NCI-H774 (cell line): ENCODE results near the gene MGLL.
"Not testable (repeated sequence)": the region's sequence is repeated elsewhere in the genome, so short reads cannot be mapped to it uniquely, and the experiment has no call there.

Experiments used
- DNase-seq: peaks from one replicate; lab custom pipeline; 2025; lab: John Stamatoyannopoulos, UW

MGLL gene

GRCh38 chr3:127688416-127689265, 133.7 kb downstream of the MGLL start:
- no peak for DNase-seq

DNA sequence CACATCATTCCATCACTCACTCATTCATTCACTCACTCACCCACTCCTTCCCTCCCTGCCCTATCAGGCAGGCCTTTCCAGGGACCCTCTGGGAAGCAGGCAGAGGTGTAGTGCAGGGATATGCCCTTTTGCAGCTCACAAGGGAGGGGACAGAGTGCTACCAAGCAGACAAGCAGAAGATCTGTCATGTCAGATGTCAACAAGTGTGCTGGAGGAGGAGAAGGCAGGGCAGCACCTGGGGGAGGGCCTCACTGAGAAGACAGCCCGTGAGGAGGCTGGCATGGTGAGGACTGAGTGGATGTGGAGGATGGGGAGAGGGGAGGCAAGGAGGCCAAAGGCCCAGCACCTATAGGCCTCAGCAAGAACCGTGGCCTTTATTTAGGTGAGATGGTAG, 134.3 kb downstream of the MGLL start:
- DNase-seq: no peak

DNA sequence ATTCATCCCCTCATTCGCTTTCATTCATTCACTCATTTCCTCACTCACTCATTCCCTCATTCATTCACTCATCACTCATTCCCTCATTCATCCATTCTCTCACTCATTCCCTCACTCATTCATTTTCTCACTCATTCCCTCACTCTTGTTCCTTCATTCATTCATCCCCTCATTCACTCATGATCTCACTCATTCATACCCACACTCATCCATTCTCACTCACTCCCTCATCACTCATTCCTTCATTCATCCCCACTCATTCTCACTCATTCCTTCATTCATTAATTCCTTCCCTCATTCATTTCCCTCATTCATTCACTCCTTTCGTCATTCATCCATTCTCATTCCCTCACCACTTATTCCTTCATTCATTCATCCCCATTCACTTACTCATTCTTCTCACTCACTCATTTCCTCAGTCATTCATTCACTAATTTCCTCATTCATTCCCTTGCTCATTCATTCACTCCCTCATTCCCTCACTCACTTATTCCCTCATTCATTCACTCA, 135.0 kb downstream of the MGLL start:
- no peak for DNase-seq

DNA sequence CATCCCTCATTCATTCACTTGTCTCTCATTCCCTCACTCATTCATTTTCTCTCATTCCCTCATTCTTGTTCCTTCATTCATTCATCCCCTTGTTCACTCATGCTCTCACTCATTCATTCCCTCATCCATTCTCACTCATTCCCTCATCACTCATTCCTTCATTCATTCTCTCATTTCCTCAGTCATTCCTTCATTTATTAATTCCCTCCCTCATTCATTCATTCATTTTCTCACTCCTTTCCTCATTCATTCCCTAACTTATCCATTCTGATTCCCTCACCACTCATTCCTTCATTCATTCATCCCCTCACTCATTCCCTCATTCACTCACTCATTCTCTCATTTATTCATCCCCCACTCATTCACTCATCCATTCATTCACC, 135.8 kb downstream of the MGLL start:
- DNase-seq: no peak

- no peak for DNase-seq
These were observed 136.4 kb downstream of the MGLL start for GRCh38 chr3:127685708-127686511.

DNA sequence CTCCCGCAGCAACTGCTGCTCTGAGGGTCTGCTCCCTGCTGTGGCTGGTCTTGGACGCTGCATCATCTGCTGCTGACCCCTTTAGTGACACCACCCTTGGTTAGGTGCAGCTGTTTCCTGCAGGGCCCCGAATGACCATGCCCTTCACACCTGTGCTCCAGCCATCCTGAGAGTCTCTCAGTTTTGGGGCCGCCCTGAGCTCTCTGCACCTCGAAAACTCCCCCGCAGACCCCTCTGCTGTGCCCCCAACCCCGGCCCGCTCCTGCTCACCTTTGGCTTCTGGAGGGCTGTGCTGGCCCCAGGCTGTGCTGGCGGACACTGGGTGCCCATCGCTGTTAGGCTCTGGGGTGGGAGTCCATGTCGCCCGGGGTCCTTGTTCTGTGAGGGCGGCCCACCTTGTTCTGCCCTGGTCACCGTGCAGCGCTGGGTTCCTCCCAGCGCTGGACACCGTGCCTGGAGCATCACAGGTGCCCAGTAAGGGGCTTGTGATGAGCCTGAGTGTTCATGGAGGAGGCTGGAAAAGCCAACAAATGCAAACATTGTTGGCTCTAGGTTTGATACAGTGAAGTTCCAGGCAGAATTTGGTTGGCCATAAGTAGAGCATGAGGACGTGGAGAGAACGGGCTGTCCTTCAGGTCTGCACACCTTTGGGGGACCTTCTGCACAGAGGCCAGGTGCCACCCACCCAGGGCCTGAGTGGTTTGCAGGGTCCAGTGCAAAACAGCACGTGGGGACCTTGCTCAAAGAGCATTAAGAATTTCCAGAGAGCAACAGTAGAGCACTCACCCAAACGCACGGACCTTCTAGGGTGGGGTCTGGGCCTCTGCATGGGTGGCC, 137.2 kb downstream of the MGLL start:
- no peak for DNase-seq

DNA sequence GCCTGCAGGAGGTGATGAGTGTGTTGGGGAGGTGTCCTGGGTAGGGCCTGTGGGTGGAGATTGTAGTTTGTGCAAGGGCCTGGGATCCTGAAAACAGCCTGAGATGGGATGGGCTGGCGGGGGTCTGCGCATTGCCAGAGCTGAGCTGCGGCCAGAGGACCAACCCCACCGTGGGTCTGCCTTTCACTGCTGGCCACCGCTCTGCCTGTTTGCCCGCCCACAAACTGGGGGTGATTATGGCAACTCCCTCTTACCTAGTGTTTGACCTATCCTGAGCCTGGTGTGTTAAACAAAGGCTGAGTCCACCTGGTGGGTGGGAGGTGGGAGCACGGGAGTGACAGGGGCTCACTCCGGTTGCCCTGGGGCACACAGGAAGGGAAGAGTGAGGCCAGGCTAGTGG, 139.8 kb downstream of the MGLL start:
- DNase-seq: no peak

DNA sequence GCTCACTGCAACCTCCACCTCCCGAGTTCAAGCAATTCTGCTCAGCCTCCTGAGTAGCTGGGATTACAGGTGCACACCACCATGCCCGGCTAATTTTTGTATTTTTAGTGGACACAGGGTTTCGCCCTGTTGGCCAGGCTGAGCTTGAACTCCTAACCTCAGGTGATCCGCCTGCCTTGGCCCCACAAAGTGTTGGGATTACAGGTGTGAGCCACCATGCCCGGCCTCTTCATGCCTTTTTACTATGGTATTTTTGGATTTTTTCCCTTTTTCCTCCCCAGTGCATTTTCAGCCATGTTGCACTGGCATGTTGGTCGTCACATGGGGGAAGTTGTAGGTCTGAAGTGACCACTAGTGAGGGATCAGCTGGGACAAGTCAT, 140.2 kb downstream of the MGLL start:
- DNase-seq: not testable (repeated sequence)

- no peak for DNase-seq
These were observed 141.5 kb downstream of the MGLL start for GRCh38 chr3:127680798-127681221.

DNA sequence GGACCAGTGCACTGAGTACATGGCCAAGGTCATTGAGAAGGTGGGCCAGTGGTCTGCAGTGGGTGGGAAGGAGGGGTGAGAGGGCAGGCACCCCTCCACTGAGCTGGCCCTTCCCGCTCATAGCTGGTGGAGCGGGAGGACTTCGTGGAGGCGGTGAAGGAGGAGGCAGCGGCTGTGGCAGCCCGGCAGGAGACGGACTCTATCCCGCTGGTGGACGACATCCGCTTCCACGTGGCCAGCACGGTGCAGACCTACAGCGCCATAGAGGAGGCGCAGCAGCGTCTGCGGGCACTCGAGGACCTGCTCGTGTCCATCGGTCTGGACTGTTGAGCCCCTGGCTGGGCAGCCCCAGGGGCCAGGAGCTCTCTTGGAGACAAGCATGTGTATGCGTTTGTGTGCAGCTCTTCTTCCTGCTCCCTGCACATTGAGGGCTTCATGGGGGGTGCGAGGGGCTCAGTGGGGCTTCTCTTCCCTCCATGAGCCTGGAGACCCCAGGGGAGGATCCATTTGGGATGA, 142.1 kb downstream of the MGLL start:
- no peak for DNase-seq

DNA sequence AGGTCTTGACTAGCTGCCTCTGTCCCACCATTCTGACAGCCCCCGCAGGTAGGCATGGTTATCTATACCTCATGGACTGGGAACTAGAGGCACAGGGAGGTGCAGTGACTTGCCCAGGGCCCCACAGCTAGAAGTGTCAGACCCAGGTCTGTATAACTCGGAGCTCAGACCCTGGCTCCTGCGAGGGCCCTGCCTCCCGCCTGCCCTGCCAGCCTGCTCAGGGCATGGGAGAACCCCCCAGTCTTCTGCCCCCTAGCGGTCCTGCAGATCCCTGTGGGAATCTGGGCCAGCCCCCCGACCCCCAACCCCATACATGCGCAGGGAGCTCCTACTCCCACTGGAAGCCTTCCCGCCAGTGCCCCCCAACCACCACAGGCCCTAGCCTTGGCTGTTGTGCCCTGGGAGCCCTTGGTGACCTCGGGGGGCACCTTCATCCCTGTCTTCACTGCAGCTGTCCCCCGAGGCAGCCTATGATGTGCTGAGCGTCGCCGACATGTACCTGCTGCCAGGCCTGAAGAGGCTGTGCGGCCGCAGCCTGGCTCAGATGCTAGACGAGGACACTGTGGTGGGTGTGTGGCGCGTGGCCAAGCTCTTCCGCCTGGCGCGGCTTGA, 142.7 kb downstream of the MGLL start:
- DNase-seq: no peak

DNA sequence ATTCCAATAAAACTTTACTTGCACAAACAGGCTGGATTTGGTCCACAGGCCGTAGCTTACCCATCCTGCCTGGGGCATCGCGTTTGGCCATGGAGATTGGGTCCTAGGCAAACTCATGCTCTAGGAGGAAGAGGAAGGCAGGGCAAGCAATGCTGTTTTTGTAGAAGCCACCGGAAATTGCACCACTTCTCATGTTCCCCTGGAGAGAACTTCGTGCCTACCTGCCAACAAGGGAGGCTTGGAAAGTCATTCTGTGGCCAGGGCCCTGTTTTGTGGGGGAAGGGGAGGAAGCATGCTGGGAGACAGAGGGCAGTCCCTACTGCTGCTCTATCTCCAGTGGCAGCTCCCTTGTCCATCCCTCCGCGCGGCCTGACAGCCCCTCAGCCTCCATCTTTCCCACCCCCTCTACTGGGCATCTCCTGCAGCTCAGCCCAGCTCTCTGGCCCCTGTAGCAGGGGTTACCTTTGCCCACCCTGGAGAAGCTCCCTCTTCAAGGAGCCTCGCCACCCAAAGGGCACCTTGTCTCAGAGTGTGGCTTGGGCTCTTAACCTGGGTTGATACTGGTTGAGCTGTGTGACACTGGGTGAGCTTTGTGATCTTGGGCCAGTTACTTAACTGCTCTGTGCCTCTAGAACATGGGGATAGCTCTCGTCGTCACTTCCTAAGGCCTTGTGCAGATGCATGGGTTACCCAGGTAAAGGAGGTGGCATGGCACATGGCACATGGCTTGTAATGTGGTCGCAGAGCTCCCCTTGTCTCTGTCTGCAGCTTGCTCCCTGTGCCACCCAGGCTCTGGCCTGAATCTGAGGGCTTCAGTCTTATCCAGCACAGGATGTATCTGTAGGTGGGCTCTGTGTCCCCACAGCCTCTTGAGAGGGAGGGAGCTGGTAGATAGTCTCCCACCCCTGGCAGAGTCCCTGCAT, 143.4 kb downstream of the MGLL start:
- no peak for DNase-seq

DNA sequence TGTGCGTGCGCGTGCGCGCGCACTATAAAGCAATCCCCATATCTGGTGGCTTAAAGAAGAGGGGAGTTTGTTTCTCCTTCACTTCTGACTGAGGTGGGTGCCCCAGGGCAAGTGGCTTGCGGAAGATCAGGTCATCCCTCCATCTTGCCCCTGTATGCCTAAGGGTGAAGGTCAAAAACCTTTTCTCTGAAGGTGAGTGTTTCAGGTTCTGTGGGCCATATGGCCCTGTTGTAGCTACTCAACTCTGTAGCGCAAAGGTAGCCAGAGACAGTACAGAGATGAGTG, 144.1 kb downstream of the MGLL start:
- DNase-seq: no peak

GRCh38 chr3:127677541-127678314, 144.6 kb downstream of the MGLL start:
- DNase-seq: no peak

GRCh38 chr3:127676921-127677351, 145.4 kb downstream of the MGLL start:
- no peak for DNase-seq

DNA sequence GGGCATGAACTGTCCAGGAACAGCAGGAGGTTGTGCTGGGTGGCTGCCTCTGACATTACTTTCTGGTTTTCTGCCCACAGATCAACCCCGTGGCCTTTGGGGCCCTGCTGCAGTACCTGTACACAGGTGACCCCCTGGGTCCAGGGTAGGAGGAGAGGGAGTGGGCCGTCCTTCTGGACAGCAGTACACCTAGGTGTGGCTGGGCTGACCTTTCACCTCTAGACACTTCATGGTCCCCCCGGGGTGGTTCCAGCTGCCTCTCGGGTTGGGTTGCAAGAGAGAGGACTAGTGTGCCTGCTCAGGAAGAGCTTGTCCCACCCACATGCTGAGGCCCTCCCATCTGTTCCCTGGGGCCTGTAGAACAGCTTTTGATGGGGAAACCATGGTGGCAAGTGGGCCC, 145.9 kb downstream of the MGLL start:
- DNase-seq: no peak

DNA sequence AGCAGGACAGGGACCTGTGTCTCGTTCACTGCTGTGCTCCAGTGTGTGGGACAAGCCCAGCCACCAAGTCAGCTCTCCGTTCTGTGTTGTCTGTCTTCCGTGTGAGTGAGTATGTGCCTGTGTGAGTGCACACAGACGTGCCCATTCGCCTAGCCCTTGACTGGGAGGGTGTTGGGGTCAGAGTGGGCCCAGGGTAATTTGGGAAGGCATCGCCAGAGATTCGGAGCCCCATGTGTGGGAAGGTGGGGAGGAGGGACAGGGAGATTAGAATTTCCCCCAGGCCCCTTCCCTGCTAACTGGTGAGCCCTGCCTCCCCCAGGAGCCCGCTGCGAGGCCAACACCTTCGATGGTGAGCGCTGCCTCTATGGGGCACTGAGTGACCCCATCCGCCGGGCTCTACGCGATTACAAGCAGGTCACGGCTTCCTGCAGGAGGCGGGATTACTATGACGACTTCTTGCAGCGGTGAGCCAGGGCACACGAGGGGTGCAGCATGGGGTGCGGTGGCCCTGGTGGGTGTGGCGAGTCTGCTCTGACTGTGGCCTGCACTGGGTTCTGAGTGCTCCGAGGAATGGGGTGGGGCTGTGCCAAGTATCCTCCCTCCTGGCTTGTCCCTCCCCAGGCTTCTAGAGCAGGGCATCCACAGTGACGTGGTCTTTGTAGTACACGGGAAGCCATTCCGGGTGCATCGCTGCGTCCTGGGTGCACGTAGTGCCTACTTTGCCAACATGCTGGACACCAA, 146.5 kb downstream of the MGLL start:
- DNase-seq: no peak

DNA sequence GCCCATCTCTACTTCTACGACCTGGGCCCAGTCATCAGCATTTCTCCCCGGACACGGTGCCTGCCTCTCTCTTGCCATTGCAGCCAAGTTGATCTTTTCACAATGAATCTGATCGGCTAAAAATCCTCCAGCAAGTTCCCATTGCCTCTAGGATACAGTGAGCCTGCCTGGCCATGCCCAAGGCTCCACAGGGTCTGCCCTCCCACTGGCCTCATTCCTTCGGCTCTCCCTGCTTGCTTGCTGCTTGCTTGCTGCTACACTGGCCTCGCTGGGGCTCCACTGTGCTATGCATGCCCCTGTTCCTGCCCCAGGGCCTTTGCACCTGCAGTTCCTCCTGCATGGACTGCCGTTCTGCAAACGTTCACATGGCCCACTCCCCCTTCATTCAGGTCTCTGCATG, 147.5 kb downstream of the MGLL start:
- DNase-seq: no peak

DNA sequence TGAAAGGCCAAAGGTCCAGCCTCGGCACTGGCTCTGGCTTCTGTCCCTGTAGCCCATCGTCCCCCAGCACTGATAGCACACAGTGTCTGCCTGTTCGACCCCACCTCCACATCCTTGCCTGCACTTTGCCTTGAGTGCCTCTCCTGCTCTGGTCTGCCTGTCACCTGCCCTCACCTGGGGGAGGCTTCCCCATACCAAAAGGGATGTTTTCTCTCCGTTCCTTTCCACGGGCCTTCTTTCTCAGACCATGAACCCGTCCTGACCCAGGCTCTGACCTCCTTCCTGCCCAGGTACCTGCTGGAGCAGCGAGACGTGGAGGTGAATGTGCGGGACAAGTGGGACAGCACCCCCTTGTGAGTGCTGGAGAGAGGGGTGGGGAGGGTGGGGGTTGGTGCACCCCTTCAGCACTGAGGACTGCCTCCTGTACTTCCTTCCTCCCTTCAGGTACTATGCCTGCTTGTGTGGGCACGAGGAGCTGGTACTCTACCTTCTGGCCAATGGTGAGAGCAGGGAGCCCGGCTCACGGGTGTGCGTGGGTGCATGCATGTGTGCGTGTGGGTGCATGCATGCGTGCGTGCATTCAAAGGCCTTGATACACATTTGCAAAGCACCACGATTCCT, 148.1 kb downstream of the MGLL start:
- no peak for DNase-seq
